GM12878 (cell line): Measurements from ENCODE around the gene FRK. TPM values are rescaled to one million over a fixed set of nuclear protein-coding genes. Genes with fewer than 3 reads are reported as not detected.

Experiments
- BCL3 ChIP-seq: IDR thresholded peaks from 2 replicates; pipeline ENCODE4 v1.6.1; 2011; ENCODE audit warnings: borderline replicate concordance, low read depth, mild to moderate bottlenecking, moderate library complexity, low read length; ENCODE audit not compliant: insufficient read depth, poor library complexity, severe bottlenecking
- BHLHE40 ChIP-seq, 2 experiments: fragments of 450-650 bp in 1 of 2; IDR thresholded peaks; 2 replicates each; pipeline ENCODE4 v1.6.1; 2011 to 2017; ENCODE audit warnings: low read depth in 2 of 2, borderline replicate concordance in 1 of 2, improper control_type of control experiment in 1 of 2, low read length in 1 of 2, mild to moderate bottlenecking in 1 of 2
- EGR1 ChIP-seq, 2 experiments: IDR thresholded peaks; 1 replicate in 1 of 2; 2 replicates in 1 of 2; pipeline ENCODE4 v1.6.1; 2011 to 2012; ENCODE audit warnings: low read depth in 2 of 2, low read length in 2 of 2, borderline replicate concordance in 1 of 2, mild to moderate bottlenecking in 1 of 2, moderate library complexity in 1 of 2
- FOS ChIP-seq: IDR thresholded peaks from 3 replicates; pipeline ENCODE4 v1.6.1; 2011; ENCODE audit warnings: borderline replicate concordance; ENCODE audit not compliant: insufficient read length; ENCODE audit errors: extremely low read depth
- HDGF ChIP-seq: fragments of 450-650 bp; IDR thresholded peaks from 2 replicates; pipeline ENCODE4 v1.6.1; 2016; ENCODE audit warnings: antibody characterized with exemption
- IRF4 ChIP-seq: IDR thresholded peaks from 2 replicates; pipeline ENCODE4 v1.6.1; 2011; ENCODE audit warnings: low read depth, low read length
- JUNB ChIP-seq: IDR thresholded peaks from 2 replicates; pipeline ENCODE4 v1.6.1; 2016; ENCODE audit warnings: antibody characterized with exemption, mild to moderate bottlenecking
- JUND ChIP-seq: IDR thresholded peaks from 2 replicates; pipeline ENCODE4 v1.6.1; 2012; ENCODE audit warnings: low read depth, mild to moderate bottlenecking, low read length, improper control_type of control experiment, moderate library complexity
- NFYA ChIP-seq: IDR thresholded peaks from 2 replicates; pipeline ENCODE4 v1.6.1; 2011; ENCODE audit warnings: low read depth, mild to moderate bottlenecking, low read length, improper control_type of control experiment, borderline replicate concordance
- NRF1 ChIP-seq: conservative IDR thresholded peaks from 2 replicates; pipeline ENCODE4 v1.6.1; 2011; ENCODE audit warnings: mild to moderate bottlenecking, low read depth, low read length, improper control_type of control experiment
- PAX5 ChIP-seq: IDR thresholded peaks from 2 replicates; pipeline ENCODE4 v1.6.1; 2011; ENCODE audit warnings: low read depth, low read length, borderline replicate concordance
- POLR2AphosphoS2 ChIP-seq: IDR thresholded peaks from 2 replicates; pipeline ENCODE4 v1.6.1; 2011; ENCODE audit warnings: low read depth, mild to moderate bottlenecking, low read length, improper control_type of control experiment, moderate library complexity
- RB1 ChIP-seq: fragments of 450-650 bp; formaldehyde crosslinking; IDR thresholded peaks from 2 replicates; pipeline ENCODE4 v1.6.1; 2017; ENCODE audit warnings: mild to moderate bottlenecking, borderline replicate concordance
- RFX5 ChIP-seq: IDR thresholded peaks from 2 replicates; pipeline ENCODE4 v1.6.1; 2011; ENCODE audit warnings: low read depth, low read length, improper control_type of control experiment
- SP1 ChIP-seq: IDR thresholded peaks from one replicate; pipeline ENCODE4 v1.6.1; 2011; ENCODE audit warnings: low read depth, low read length
- SUZ12 ChIP-seq: fragments of 200-600 bp; sonication (generic); IDR thresholded peaks from one replicate; pipeline ENCODE4 v1.6.1; 2018; ENCODE audit warnings: antibody characterized with exemption, mild to moderate bottlenecking; ENCODE audit not compliant: unreplicated experiment
- ZNF687 ChIP-seq: fragments of 450-650 bp; IDR thresholded peaks from 2 replicates; pipeline ENCODE4 v1.6.1; 2017; ENCODE audit warnings: mild to moderate bottlenecking, moderate library complexity
- polyA plus RNA-seq, 11 experiments: library from polyadenylated mRNA; depleted of rRNA in 4 of 11; unstranded in 6 of 11; stranded (reverse) in 5 of 11; fragments of >200 nt; fragmentation: Nextera tagmentation in 4 of 11; fragmentation: Illumina TruSeq in 1 of 11; extraction: Ambion mirVana in 4 of 11; extraction: Trizol in 1 of 11; gene quantifications; 1 replicate in 1 of 11; 2 replicates in 10 of 11; pipeline versions ENCODE4 v1.2.1 to v1.2.3, GENCODE V29; 2011 to 2016; ENCODE audit warnings: inconsistent platforms in 2 of 11, missing spikeins in 2 of 11, low read depth in 1 of 11
- total RNA-seq, 4 experiments: library from RNA; depleted of rRNA in 3 of 4; stranded (reverse); fragments of >200 nt in 3 of 4; fragmentation: Illumina TruSeq in 1 of 4; extraction: Trizol in 1 of 4; gene quantifications; 2 replicates each; pipeline versions ENCODE4 v1.2.1 to v1.2.3, GENCODE V29; 2013 to 2021
- TF ChIP-seq, protein P1 (sequence below): fragments of 450-650 bp; IDR thresholded peaks from 2 replicates; pipeline ENCODE4 v1.6.1; 2017; ENCODE audit warnings: antibody characterized with exemption, mild to moderate bottlenecking, moderate library complexity
- TF ChIP-seq, protein P2 (sequence below): fragments of 450-650 bp; formaldehyde crosslinking; IDR thresholded peaks from 2 replicates; pipeline ENCODE4 v1.5.0; 2022; ENCODE audit warnings: mild to moderate bottlenecking, missing genetic modification characterization

Gene FRK
- total and polyA plus RNA-seq, 10 of the 15 experiments (the other 5 are each of a cell fraction or from before 2014, with no cell fraction given), result 0.29 to 2.4 (median 1.2) TPM

DNA sequence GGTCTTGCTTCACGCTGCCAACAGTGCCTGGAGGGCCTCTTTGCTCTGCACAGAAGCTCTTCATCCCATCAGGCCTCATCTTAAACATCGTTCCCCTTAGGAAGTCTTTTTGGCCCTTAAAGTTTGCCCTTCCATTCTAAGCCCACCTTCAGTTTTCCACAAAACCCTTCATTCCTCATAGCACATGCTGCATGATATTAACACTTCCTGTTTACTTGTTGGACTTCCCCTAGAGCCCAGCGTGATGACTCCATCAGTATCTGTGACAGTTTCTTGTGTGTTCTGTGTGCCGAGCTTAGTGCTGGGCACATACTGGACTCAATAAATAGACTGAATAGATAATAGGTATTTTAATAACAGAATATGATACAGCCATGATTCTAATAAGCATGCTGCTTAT lies 42.2 kb upstream of the FRK start (continued):
- TF ChIP-seq BCL3 (no peak), ZNF687 (peak; percentile 78), EGR1 (IDR thresholded peaks at IDR 0.05; ENCODE audit: borderline replicate concordance in 1 of 2, low read depth in 2 of 2, low read length in 2 of 2) (no peak), RB1 (0 out of 2 replicates have a peak, but pooled peaks have one; percentile 21), HDGF (no peak), NFYA (no peak), SP1 (no peak), RFX5 (no peak), JUND (no peak), BHLHE40 (IDR thresholded peaks at IDR 0.05; ENCODE audit: borderline replicate concordance in 1 of 2, low read depth in 2 of 2, low read length in 1 of 2) (0 out of 4 replicates have a peak, but pooled peaks of 1 of the 2 experiments have one; percentile 26), IRF4 (no peak), JUNB (no peak), PAX5 (no peak), POLR2AphosphoS2 (no peak), FOS (no peak), NRF1 (no peak), SUZ12 (no peak)
- TF ChIP-seq, protein P1, sequence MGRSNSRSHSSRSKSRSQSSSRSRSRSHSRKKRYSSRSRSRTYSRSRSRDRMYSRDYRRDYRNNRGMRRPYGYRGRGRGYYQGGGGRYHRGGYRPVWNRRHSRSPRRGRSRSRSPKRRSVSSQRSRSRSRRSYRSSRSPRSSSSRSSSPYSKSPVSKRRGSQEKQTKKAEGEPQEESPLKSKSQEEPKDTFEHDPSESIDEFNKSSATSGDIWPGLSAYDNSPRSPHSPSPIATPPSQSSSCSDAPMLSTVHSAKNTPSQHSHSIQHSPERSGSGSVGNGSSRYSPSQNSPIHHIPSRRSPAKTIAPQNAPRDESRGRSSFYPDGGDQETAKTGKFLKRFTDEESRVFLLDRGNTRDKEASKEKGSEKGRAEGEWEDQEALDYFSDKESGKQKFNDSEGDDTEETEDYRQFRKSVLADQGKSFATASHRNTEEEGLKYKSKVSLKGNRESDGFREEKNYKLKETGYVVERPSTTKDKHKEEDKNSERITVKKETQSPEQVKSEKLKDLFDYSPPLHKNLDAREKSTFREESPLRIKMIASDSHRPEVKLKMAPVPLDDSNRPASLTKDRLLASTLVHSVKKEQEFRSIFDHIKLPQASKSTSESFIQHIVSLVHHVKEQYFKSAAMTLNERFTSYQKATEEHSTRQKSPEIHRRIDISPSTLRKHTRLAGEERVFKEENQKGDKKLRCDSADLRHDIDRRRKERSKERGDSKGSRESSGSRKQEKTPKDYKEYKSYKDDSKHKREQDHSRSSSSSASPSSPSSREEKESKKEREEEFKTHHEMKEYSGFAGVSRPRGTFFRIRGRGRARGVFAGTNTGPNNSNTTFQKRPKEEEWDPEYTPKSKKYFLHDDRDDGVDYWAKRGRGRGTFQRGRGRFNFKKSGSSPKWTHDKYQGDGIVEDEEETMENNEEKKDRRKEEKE, result no peak
- TF ChIP-seq, protein P2, sequence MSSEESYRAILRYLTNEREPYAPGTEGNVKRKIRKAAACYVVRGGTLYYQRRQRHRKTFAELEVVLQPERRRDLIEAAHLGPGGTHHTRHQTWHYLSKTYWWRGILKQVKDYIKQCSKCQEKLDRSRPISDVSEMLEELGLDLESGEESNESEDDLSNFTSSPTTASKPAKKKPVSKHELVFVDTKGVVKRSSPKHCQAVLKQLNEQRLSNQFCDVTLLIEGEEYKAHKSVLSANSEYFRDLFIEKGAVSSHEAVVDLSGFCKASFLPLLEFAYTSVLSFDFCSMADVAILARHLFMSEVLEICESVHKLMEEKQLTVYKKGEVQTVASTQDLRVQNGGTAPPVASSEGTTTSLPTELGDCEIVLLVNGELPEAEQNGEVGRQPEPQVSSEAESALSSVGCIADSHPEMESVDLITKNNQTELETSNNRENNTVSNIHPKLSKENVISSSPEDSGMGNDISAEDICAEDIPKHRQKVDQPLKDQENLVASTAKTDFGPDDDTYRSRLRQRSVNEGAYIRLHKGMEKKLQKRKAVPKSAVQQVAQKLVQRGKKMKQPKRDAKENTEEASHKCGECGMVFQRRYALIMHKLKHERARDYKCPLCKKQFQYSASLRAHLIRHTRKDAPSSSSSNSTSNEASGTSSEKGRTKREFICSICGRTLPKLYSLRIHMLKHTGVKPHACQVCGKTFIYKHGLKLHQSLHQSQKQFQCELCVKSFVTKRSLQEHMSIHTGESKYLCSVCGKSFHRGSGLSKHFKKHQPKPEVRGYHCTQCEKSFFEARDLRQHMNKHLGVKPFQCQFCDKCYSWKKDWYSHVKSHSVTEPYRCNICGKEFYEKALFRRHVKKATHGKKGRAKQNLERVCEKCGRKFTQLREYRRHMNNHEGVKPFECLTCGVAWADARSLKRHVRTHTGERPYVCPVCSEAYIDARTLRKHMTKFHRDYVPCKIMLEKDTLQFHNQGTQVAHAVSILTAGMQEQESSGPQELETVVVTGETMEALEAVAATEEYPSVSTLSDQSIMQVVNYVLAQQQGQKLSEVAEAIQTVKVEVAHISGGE, result no peak
